ENCODE results near the gene LNX2.

The LNX2 gene

DNA sequence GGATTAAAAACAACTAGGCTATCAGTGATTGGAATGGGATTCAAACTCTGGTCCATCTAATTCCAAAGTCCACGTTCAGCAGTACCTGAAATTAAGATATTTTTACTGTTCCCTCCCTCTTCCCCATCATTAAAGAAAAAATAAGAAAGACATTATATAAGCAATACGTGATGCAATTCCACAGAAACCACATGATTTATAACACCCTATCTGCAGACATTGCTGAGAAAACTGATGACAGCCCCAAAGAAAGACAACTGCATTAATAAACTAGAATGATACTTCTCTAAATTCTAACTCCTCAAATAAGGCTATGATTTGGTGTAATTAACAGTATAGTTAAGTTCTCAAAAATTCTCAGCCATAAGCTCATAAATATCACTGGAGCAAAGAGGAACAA, 19.1 kb downstream of the LNX2 start:
- peaks cover 12% of the 10 kb centered on the region; the same call in 1 of the 2 replicates for H3K79me2 ChIP-seq (ENCODE audit: insufficient read depth, low read length)
- H3K27ac ChIP-seq (ENCODE audit: low read depth, low read length), result no peak overlapping the region
- TF ChIP-seq EZH2phosphoT487 (conservative IDR thresholded peaks at IDR 0.05; ENCODE audit: low read length), result no peak
- TF ChIP-seq CTCF (IDR thresholded peaks at IDR 0.05; ENCODE audit: insufficient read depth, low read length, poor library complexity, severe bottlenecking), result no peak
- no peaks in the 10 kb centered on the region for H3F3A ChIP-seq (ENCODE audit: insufficient read depth)
- no peak overlapping the region for H3K4me2 ChIP-seq (ENCODE audit: low read depth, low read length, poor library complexity, severe bottlenecking)
- no peaks in the 10 kb centered on the region for H3K27me3 ChIP-seq (ENCODE audit: low read length)
- no peaks in the 10 kb centered on the region for H3K36me3 ChIP-seq (ENCODE audit: low read length)
- H4K20me1 ChIP-seq (ENCODE audit: low read depth, low read length), result peaks cover 8% of the 10 kb centered on the region; the same call in 1 of the 2 replicates
- no peak overlapping the region for H2AFZ ChIP-seq (ENCODE audit: low read depth, low read length, severe bottlenecking)
- H3K4me3 ChIP-seq (ENCODE audit: insufficient read depth, low read length, poor library complexity, severe bottlenecking), result no peak overlapping the region
- no peaks in the 10 kb centered on the region for H3K9me2 ChIP-seq (replicated peaks; ENCODE audit: insufficient read depth, low read length)
- no peaks in the 10 kb centered on the region for H3K9me3 ChIP-seq (ENCODE audit: insufficient read depth, low read length)
- H3K9ac ChIP-seq (ENCODE audit: low read length), result no peak overlapping the region

DNA sequence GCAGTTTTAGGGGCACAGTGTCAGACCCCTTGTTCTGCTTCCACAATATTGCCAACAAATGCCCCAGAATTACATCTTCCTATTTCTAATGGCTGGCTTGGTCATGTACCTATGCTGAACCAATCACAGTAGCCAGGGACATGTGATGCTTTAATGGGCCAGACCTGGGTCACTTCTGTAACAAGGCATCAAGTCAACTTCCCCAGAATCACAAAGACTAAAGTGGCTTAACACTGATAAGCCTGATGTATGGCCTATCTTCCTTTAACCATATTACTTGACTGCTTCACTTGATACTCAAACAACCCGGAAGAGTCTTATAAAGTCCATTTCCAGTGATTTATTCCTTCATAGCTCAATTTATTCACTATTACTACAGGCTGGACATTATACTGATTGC, 19.6 kb downstream of the LNX2 start:
- Histone ChIP-seq H3K27me3 (ENCODE audit: low read length) (no peaks in the 10 kb centered on the region), H3K4me2 (ENCODE audit: low read depth, low read length, poor library complexity, severe bottlenecking) (no peak overlapping the region), H3F3A (ENCODE audit: insufficient read depth) (no peaks in the 10 kb centered on the region), H3K27ac (ENCODE audit: low read depth, low read length) (no peak overlapping the region), H3K9me2 (replicated peaks; ENCODE audit: insufficient read depth, low read length) (no peaks in the 10 kb centered on the region), H3K4me3 (ENCODE audit: insufficient read depth, low read length, poor library complexity, severe bottlenecking) (no peak overlapping the region), H3K79me2 (ENCODE audit: insufficient read depth, low read length) (peaks cover 14% of the 10 kb centered on the region; the same call in 1 of the 2 replicates), H3K9ac (ENCODE audit: low read length) (no peak overlapping the region), H4K20me1 (ENCODE audit: low read depth, low read length) (peaks cover 13% of the 10 kb centered on the region), H3K9me3 (ENCODE audit: insufficient read depth, low read length) (no peaks in the 10 kb centered on the region), H3K36me3 (ENCODE audit: low read length) (no peaks in the 10 kb centered on the region), H2AFZ (ENCODE audit: low read depth, low read length, severe bottlenecking) (no peak overlapping the region)
- no peak for TF ChIP-seq EZH2phosphoT487 (conservative IDR thresholded peaks at IDR 0.05; ENCODE audit: low read length)
- TF ChIP-seq CTCF (IDR thresholded peaks at IDR 0.05; ENCODE audit: insufficient read depth, low read length, poor library complexity, severe bottlenecking), result no peak

- no peak overlapping the region for H3K4me3 ChIP-seq (ENCODE audit: insufficient read depth, low read length, poor library complexity, severe bottlenecking)
- no peaks in the 10 kb centered on the region for H3K36me3 ChIP-seq (ENCODE audit: low read length)
- no peak overlapping the region for H3K27ac ChIP-seq (ENCODE audit: low read depth, low read length)
- no peaks in the 10 kb centered on the region for H3K9me3 ChIP-seq (ENCODE audit: insufficient read depth, low read length)
- H3K4me2 ChIP-seq (ENCODE audit: low read depth, low read length, poor library complexity, severe bottlenecking), result no peak overlapping the region
- peaks cover 15% of the 10 kb centered on the region for H4K20me1 ChIP-seq (ENCODE audit: low read depth, low read length)
- no peaks in the 10 kb centered on the region for H3K9me2 ChIP-seq (replicated peaks; ENCODE audit: insufficient read depth, low read length)
- no peaks in the 10 kb centered on the region for H3F3A ChIP-seq (ENCODE audit: insufficient read depth)
- no peak overlapping the region for H2AFZ ChIP-seq (ENCODE audit: low read depth, low read length, severe bottlenecking)
- TF ChIP-seq EZH2phosphoT487 (conservative IDR thresholded peaks at IDR 0.05; ENCODE audit: low read length) (no peak), CTCF (IDR thresholded peaks at IDR 0.05; ENCODE audit: insufficient read depth, low read length, poor library complexity, severe bottlenecking) (no peak)
- no peak overlapping the region for H3K9ac ChIP-seq (ENCODE audit: low read length)
- peaks cover 11% of the 10 kb centered on the region; the same call in 1 of the 2 replicates for H3K79me2 ChIP-seq (ENCODE audit: insufficient read depth, low read length)
- no peaks in the 10 kb centered on the region for H3K27me3 ChIP-seq (ENCODE audit: low read length)
Measured at GRCh38 chr13:27599845-27600553, 20.3 kb downstream of the LNX2 start.
